AG08395 (cell line): ENCODE measurements around the gene TPH1.
A peak's percentile ranks its signal among the peaks of the same experiment; 100 is the strongest.

ENCODE experiments used
- DNase-seq: peaks from one replicate; pipeline ENCODE4 v3.0.0; 2012; ENCODE audit warnings: mixed read lengths, low spot score

The TPH1 gene

GRCh38 chr11:18046116-18046777 is at the start of gene TPH1:
TPH1 (minus strand) TSS chr11:18046269; CDS start chr11:18040762, 5,507 bp downstream.
- DNase-seq, result peak; percentile 21

GRCh38 chr11:18093959-18094358 is 47.9 kb upstream of the TPH1 start:
- DNase-seq, result no peak

GRCh38 chr11:18091731-18092130 is 45.7 kb upstream of the TPH1 start:
- DNase-seq, result peak; percentile 3

GRCh38 chr11:18088966-18089365 is 42.9 kb upstream of the TPH1 start:
- DNase-seq, result no peak

GRCh38 chr11:18088366-18088765 is 42.3 kb upstream of the TPH1 start:
- DNase-seq, result no peak

GRCh38 chr11:18081551-18081950 is 35.5 kb upstream of the TPH1 start:
- DNase-seq, result no peak

GRCh38 chr11:18080451-18080850 is 34.4 kb upstream of the TPH1 start:
- DNase-seq, result no peak

GRCh38 chr11:18078909-18079308 is 32.8 kb upstream of the TPH1 start:
- no peak for DNase-seq

GRCh38 chr11:18075444-18075843 is 29.4 kb upstream of the TPH1 start:
- DNase-seq, result no peak

- no peak for DNase-seq
Observed at GRCh38 chr11:18071098-18071705, 25.1 kb upstream of the TPH1 start.

GRCh38 chr11:18067372-18067771 is 21.3 kb upstream of the TPH1 start:
- DNase-seq, result no peak

- peak; percentile 31 for DNase-seq
Observed at GRCh38 chr11:18066626-18067025, 20.6 kb upstream of the TPH1 start.

- no peak for DNase-seq
Observed at GRCh38 chr11:18065572-18065971, 19.5 kb upstream of the TPH1 start.

GRCh38 chr11:18064450-18065054 is 18.5 kb upstream of the TPH1 start:
- no peak for DNase-seq

GRCh38 chr11:18063862-18064434 is 17.9 kb upstream of the TPH1 start:
- DNase-seq, result no peak

- DNase-seq, result no peak
Observed at GRCh38 chr11:18063125-18063524, 17.1 kb upstream of the TPH1 start.

GRCh38 chr11:18061351-18061750 is 15.3 kb upstream of the TPH1 start:
- no peak for DNase-seq

- no peak for DNase-seq
Observed at GRCh38 chr11:18056561-18057181, 10.6 kb upstream of the TPH1 start.

GRCh38 chr11:18054511-18055103 is 8.5 kb upstream of the TPH1 start:
- no peak for DNase-seq

GRCh38 chr11:18050848-18051247 is 4.8 kb upstream of the TPH1 start:
- DNase-seq, result no peak

- no peak for DNase-seq
Observed at GRCh38 chr11:18036456-18036855, 9.6 kb downstream of the TPH1 start.

GRCh38 chr11:18027475-18027874 is 18.6 kb downstream of the TPH1 start:
- DNase-seq, result no peak
